HepG2 (cell line): ENCODE measurements around the gene FAT4. TPM values are rescaled to one million over a fixed set of nuclear protein-coding genes. Genes with fewer than 3 reads are reported as not detected.
A peak's percentile ranks its signal among the peaks of the same experiment; 100 is the strongest.

Source experiments
- ATF7 ChIP-seq, 2 experiments: fragments of 450-650 bp in 1 of 2; sonication (generic) in 1 of 2; formaldehyde crosslinking in 1 of 2; IDR thresholded peaks; 2 replicates each; pipeline versions ENCODE4 v1.4.0 to v1.6.1; 2016 to 2020; ENCODE audit warnings: antibody characterized with exemption in 1 of 2, mild to moderate bottlenecking in 1 of 2, missing genetic modification reagents in 1 of 2
- CHD4 ChIP-seq: fragments of 200-600 bp; sonication (generic); IDR thresholded peaks from 2 replicates; pipeline ENCODE4 v1.7.0; 2017; ENCODE audit warnings: mild to moderate bottlenecking, low read length, borderline replicate concordance
- ELF1 ChIP-seq: sonication (generic); formaldehyde crosslinking; IDR thresholded peaks from 2 replicates; pipeline ENCODE4 v1.4.0; 2020; ENCODE audit warnings: missing genetic modification reagents
- GATAD2A ChIP-seq: IDR thresholded peaks from 2 replicates; pipeline ENCODE4 v1.6.1; 2016
- HES4 ChIP-seq: sonication (generic); formaldehyde crosslinking; IDR thresholded peaks from 2 replicates; pipeline ENCODE4 v1.9.0; 2021; ENCODE audit warnings: mild to moderate bottlenecking, missing genetic modification reagents, borderline replicate concordance
- HIVEP1 ChIP-seq: sonication (generic); formaldehyde crosslinking; IDR thresholded peaks from 2 replicates; pipeline ENCODE4 v1.4.0; 2020; ENCODE audit warnings: mild to moderate bottlenecking, missing genetic modification reagents
- HNRNPL ChIP-seq: fragments of 200-400 bp; formaldehyde crosslinking; IDR thresholded peaks from 2 replicates; pipeline ENCODE4 v1.6.1; 2017; ENCODE audit warnings: mild to moderate bottlenecking, low read depth, low read length
- KMT2B ChIP-seq: IDR thresholded peaks from 2 replicates; pipeline ENCODE4 v1.6.1; 2016; ENCODE audit warnings: missing genetic modification reagents, missing compliant biosample characterization
- MED13 ChIP-seq: sonication (generic); formaldehyde crosslinking; IDR thresholded peaks from 2 replicates; pipeline ENCODE4 v1.5.0; 2020; ENCODE audit warnings: missing genetic modification reagents
- MXI1 ChIP-seq: IDR thresholded peaks from 3 replicates; pipeline ENCODE4 v1.6.1; 2012; ENCODE audit warnings: low read depth, low read length, inconsistent platforms, borderline replicate concordance
- NCOA1 ChIP-seq: sonication (generic); formaldehyde crosslinking; IDR thresholded peaks from 2 replicates; pipeline ENCODE4 v1.9.0; 2021; ENCODE audit warnings: missing genetic modification reagents
- NFYB ChIP-seq: sonication (generic); formaldehyde crosslinking; IDR thresholded peaks from 2 replicates; pipeline ENCODE4 v1.4.0; 2020; ENCODE audit warnings: missing genetic modification reagents
- SALL2 ChIP-seq: sonication (generic); formaldehyde crosslinking; IDR thresholded peaks from 2 replicates; pipeline ENCODE4 v1.8.1; 2023; ENCODE audit warnings: mild to moderate bottlenecking, missing genetic modification reagents, inconsistent platforms
- SATB2 ChIP-seq: sonication (generic); formaldehyde crosslinking; IDR thresholded peaks from 2 replicates; pipeline ENCODE4 v1.5.0; 2020; ENCODE audit warnings: missing genetic modification reagents
- SKI ChIP-seq: fragments of 450-650 bp; IDR thresholded peaks from one replicate; pipeline ENCODE4 v1.6.1; 2018; ENCODE audit warnings: mild to moderate bottlenecking; ENCODE audit not compliant: partially characterized antibody
- ZFP90 ChIP-seq: sonication (generic); formaldehyde crosslinking; IDR thresholded peaks from 2 replicates; pipeline ENCODE4 v1.8.0; 2022; ENCODE audit warnings: missing genetic modification reagents, mild to moderate bottlenecking, inconsistent platforms, borderline replicate concordance
- ZFP91 ChIP-seq: sonication (generic); formaldehyde crosslinking; IDR thresholded peaks from 2 replicates; pipeline ENCODE4 v1.9.0; 2022; ENCODE audit warnings: missing genetic modification reagents, mild to moderate bottlenecking, borderline replicate concordance
- ZFX ChIP-seq: sonication (generic); formaldehyde crosslinking; IDR thresholded peaks from 2 replicates; pipeline ENCODE4 v1.4.0; 2020; ENCODE audit warnings: mild to moderate bottlenecking, low read depth, missing genetic modification reagents, moderate library complexity
- ZNF205 ChIP-seq: IDR thresholded peaks from 2 replicates; pipeline ENCODE4 v1.6.1; 2018; ENCODE audit warnings: missing biosample characterization, missing genetic modification reagents
- ZNF230 ChIP-seq: sonication (generic); formaldehyde crosslinking; IDR thresholded peaks from 2 replicates; pipeline ENCODE4 v1.4.0; 2020; ENCODE audit warnings: mild to moderate bottlenecking, missing genetic modification reagents
- ZNF263 ChIP-seq: sonication (generic); formaldehyde crosslinking; IDR thresholded peaks from 2 replicates; pipeline ENCODE4 v1.4.0; 2020; ENCODE audit warnings: missing genetic modification reagents
- ZNF350 ChIP-seq: sonication (generic); formaldehyde crosslinking; IDR thresholded peaks from 2 replicates; pipeline ENCODE4 v1.4.0; 2020; ENCODE audit warnings: mild to moderate bottlenecking, low read depth, missing genetic modification reagents, borderline replicate concordance
- ZNF597 ChIP-seq: sonication (generic); formaldehyde crosslinking; IDR thresholded peaks from 2 replicates; pipeline ENCODE4 v1.5.0; 2020; ENCODE audit warnings: missing genetic modification reagents
- ZNF629 ChIP-seq: sonication (generic); formaldehyde crosslinking; conservative IDR thresholded peaks from 2 replicates; pipeline ENCODE4 v1.5.0; 2020; ENCODE audit warnings: missing genetic modification reagents
- ZNF746 ChIP-seq: sonication (generic); formaldehyde crosslinking; IDR thresholded peaks from 2 replicates; pipeline ENCODE4 v1.8.0; 2022; ENCODE audit warnings: mild to moderate bottlenecking, missing genetic modification reagents
- polyA plus RNA-seq, 8 experiments: library from polyadenylated mRNA; depleted of rRNA in 3 of 8; stranded (reverse) in 7 of 8; unstranded in 1 of 8; fragments of >200 nt; fragmentation: Illumina TruSeq in 4 of 8; extraction: Trizol in 4 of 8; gene quantifications; 2 replicates each; pipeline versions ENCODE4 v1.2.1 to v1.2.3, GENCODE V29; 2011 to 2016; ENCODE audit warnings: low read depth in 4 of 8, missing spikeins in 1 of 8, mixed read lengths in 1 of 8; ENCODE audit not compliant: insufficient read depth in 1 of 8
- total RNA-seq, 5 experiments: library from RNA; depleted of rRNA; stranded (reverse); fragments of >200 nt; fragmentation: Illumina TruSeq; extraction: Trizol; gene quantifications; 2 replicates each; pipeline ENCODE4 v1.2.3, GENCODE V29; 2016; ENCODE audit warnings: low read depth in 1 of 5
- TF ChIP-seq, protein P1 (sequence below): sonication (generic); formaldehyde crosslinking; IDR thresholded peaks from 2 replicates; pipeline ENCODE4 v1.8.0; 2022; ENCODE audit warnings: missing genetic modification reagents, mild to moderate bottlenecking, moderate library complexity, borderline replicate concordance

FAT4 gene
- total and polyA plus RNA-seq, 2 of the 13 experiments (the other 11 are each of a cell fraction or from before 2014, with no cell fraction given) = 0.27 to 1.2 TPM

DNA sequence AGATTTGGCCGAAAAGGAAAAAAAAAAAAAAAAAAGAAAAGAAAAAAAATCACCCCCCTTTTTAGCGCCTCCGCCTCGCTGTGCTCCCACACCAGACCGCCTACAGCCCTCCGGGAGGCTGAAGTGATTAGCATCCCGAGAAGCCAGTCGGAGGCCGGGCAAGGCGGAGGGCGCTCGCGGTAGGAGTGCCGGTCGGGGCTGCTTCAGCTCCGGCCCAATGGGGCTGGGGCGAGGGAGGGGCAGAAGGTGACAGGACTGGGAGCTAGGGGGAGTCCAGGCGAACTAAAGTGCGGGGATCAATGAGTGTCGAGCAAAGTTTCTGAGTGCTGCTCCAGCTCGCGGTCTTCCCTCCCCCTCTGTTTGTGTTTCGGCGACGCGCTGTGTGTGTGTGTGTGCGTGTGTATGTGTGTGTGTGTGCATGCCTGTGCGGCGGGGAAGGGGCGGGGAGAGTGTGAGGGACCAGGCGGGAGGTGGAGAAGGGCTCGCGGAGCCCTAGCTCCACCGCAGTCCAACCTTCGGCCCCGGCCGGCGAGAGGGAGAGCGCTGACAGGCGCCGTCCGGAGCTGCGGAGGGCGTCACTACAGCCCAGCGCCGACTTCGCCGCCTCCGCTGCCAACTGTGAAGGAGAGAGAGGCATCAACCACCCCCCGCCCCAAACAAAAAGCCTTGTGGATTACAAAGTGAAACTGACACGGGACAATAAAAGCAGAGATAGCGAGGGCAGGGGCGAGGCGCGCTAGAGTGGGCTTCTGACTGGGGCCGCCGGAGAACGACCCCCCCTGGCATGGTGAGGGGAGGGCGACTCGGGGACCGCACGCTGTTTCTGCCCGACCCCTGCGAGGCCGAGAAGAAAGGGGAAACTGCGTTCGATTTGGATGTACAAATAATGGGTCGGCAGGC is at the start of gene FAT4 (continued):
- TF ChIP-seq ZNF597 = no peak
- TF ChIP-seq NFYB (CRISPR knock-in tag) = peak; percentile 89
- 0 out of 2 replicates have a peak, but pooled peaks have one; percentile 70 for TF ChIP-seq ZNF350
- peak; percentile 51; the same call in 1 of the 2 replicates for TF ChIP-seq GATAD2A
- TF ChIP-seq MED13 (CRISPR knock-in tag) = peak; percentile 79
- TF ChIP-seq HNRNPL = 0 out of 2 replicates have a peak, but pooled peaks have one; percentile 9
- peak; percentile 68 for TF ChIP-seq ZNF205 (CRISPR knock-in tag)
- peak; percentile 75 for TF ChIP-seq HES4 (CRISPR knock-in tag)
- peak; percentile 83 for TF ChIP-seq ZNF263 (CRISPR knock-in tag)
- peak; percentile 88 for TF ChIP-seq ZFP90 (CRISPR knock-in tag)
- peak; percentile 72 for TF ChIP-seq SALL2 (CRISPR knock-in tag)
- TF ChIP-seq ZNF746 (CRISPR knock-in tag) = peak; percentile 91
- TF ChIP-seq SATB2 (CRISPR knock-in tag) = no peak
- TF ChIP-seq ATF7 (IDR thresholded peaks at IDR 0.05) = 0 out of 2 replicates have a peak, but pooled peaks have one; percentile 20
- TF ChIP-seq ATF7 (CRISPR knock-in tag; IDR thresholded peaks at IDR 0.05) = no peak
- TF ChIP-seq CHD4 = no peak
- TF ChIP-seq HIVEP1 (CRISPR knock-in tag) = peak; percentile 68
- TF ChIP-seq NCOA1 (CRISPR knock-in tag) = 0 out of 2 replicates have a peak, but pooled peaks have one; percentile 71
- TF ChIP-seq ZFX (CRISPR knock-in tag) = no peak; the same call in 1 of the 2 replicates
- peak; percentile 84 for TF ChIP-seq ZFP91
- peak; percentile 79; the same call in 1 of the 2 replicates for TF ChIP-seq ZNF230 (CRISPR knock-in tag)
- peak; percentile 49 for TF ChIP-seq SKI
- peak; percentile 27; the same call in 1 of the 3 replicates for TF ChIP-seq MXI1
- TF ChIP-seq ZNF629 (CRISPR knock-in tag) = 0 out of 2 replicates have a peak, but pooled peaks have one; percentile 28
- TF ChIP-seq, protein P1, sequence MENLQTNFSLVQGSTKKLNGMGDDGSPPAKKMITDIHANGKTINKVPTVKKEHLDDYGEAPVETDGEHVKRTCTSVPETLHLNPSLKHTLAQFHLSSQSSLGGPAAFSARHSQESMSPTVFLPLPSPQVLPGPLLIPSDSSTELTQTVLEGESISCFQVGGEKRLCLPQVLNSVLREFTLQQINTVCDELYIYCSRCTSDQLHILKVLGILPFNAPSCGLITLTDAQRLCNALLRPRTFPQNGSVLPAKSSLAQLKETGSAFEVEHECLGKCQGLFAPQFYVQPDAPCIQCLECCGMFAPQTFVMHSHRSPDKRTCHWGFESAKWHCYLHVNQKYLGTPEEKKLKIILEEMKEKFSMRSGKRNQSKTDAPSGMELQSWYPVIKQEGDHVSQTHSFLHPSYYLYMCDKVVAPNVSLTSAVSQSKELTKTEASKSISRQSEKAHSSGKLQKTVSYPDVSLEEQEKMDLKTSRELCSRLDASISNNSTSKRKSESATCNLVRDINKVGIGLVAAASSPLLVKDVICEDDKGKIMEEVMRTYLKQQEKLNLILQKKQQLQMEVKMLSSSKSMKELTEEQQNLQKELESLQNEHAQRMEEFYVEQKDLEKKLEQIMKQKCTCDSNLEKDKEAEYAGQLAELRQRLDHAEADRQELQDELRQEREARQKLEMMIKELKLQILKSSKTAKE (CRISPR knock-in tag) = peak; percentile 79; the same call in 1 of the 2 replicates
- no peak for TF ChIP-seq ELF1 (CRISPR knock-in tag)
- peak; percentile 60; the same call in 1 of the 2 replicates for TF ChIP-seq KMT2B
